ENCODE data around the gene SSBP3.

- TF ChIP-seq, protein P1, sequence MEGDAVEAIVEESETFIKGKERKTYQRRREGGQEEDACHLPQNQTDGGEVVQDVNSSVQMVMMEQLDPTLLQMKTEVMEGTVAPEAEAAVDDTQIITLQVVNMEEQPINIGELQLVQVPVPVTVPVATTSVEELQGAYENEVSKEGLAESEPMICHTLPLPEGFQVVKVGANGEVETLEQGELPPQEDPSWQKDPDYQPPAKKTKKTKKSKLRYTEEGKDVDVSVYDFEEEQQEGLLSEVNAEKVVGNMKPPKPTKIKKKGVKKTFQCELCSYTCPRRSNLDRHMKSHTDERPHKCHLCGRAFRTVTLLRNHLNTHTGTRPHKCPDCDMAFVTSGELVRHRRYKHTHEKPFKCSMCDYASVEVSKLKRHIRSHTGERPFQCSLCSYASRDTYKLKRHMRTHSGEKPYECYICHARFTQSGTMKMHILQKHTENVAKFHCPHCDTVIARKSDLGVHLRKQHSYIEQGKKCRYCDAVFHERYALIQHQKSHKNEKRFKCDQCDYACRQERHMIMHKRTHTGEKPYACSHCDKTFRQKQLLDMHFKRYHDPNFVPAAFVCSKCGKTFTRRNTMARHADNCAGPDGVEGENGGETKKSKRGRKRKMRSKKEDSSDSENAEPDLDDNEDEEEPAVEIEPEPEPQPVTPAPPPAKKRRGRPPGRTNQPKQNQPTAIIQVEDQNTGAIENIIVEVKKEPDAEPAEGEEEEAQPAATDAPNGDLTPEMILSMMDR (IDR thresholded peaks at IDR 0.05) = no peak
- no peak for TF ChIP-seq POLR2A (IDR thresholded peaks at IDR 0.05)
Measured at GRCh38 chr1:54384471-54384870, 21.7 kb downstream of the SSBP3 start.

All from thyroid gland (tissue), 4 donors.